Measurements from ENCODE around the gene UBE2G2.

Gene UBE2G2

GRCh38 chr21:44810779-44811178 is 9.2 kb upstream of the UBE2G2 start:
- Histone ChIP-seq H3K4me3 (replicated peaks; ENCODE audit: insufficient read depth, low read length) (no peak overlapping the region), H3K27ac (replicated peaks) (no peak overlapping the region), H3K27me3 (ENCODE audit: insufficient read depth, poor library complexity, severe bottlenecking) (no peaks in the 10 kb centered on the region)
- no peak for DNase-seq (ENCODE audit: low read depth in 1 of 2, low spot score in 1 of 2)
- TF ChIP-seq CTCF (IDR thresholded peaks at IDR 0.05; ENCODE audit: insufficient read depth, low read length): no peak
- no peak for TF ChIP-seq SPI1 (IDR thresholded peaks at IDR 0.05; ENCODE audit: borderline replicate concordance, low read depth)
- TF ChIP-seq, protein P1, sequence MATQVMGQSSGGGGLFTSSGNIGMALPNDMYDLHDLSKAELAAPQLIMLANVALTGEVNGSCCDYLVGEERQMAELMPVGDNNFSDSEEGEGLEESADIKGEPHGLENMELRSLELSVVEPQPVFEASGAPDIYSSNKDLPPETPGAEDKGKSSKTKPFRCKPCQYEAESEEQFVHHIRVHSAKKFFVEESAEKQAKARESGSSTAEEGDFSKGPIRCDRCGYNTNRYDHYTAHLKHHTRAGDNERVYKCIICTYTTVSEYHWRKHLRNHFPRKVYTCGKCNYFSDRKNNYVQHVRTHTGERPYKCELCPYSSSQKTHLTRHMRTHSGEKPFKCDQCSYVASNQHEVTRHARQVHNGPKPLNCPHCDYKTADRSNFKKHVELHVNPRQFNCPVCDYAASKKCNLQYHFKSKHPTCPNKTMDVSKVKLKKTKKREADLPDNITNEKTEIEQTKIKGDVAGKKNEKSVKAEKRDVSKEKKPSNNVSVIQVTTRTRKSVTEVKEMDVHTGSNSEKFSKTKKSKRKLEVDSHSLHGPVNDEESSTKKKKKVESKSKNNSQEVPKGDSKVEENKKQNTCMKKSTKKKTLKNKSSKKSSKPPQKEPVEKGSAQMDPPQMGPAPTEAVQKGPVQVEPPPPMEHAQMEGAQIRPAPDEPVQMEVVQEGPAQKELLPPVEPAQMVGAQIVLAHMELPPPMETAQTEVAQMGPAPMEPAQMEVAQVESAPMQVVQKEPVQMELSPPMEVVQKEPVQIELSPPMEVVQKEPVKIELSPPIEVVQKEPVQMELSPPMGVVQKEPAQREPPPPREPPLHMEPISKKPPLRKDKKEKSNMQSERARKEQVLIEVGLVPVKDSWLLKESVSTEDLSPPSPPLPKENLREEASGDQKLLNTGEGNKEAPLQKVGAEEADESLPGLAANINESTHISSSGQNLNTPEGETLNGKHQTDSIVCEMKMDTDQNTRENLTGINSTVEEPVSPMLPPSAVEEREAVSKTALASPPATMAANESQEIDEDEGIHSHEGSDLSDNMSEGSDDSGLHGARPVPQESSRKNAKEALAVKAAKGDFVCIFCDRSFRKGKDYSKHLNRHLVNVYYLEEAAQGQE (IDR thresholded peaks at IDR 0.05; ENCODE audit: insufficient replicate concordance, low read depth): no peak
- TF ChIP-seq POLR2AphosphoS5 (IDR thresholded peaks at IDR 0.05; ENCODE audit: low read depth): no peak
- no peak for TF ChIP-seq GABPA (IDR thresholded peaks at IDR 0.05; ENCODE audit: low read depth)

GRCh38 chr21:44805859-44806258 is 4.2 kb upstream of the UBE2G2 start:
- Histone ChIP-seq H3K4me3 (replicated peaks; ENCODE audit: insufficient read depth, low read length) (no peak overlapping the region), H3K27me3 (ENCODE audit: insufficient read depth, poor library complexity, severe bottlenecking) (no peaks in the 10 kb centered on the region), H3K27ac (replicated peaks) (no peak overlapping the region)
- TF ChIP-seq, protein P1 (IDR thresholded peaks at IDR 0.05; ENCODE audit: insufficient replicate concordance, low read depth): no peak
- TF ChIP-seq SPI1 (IDR thresholded peaks at IDR 0.05; ENCODE audit: borderline replicate concordance, low read depth) (no peak), POLR2AphosphoS5 (IDR thresholded peaks at IDR 0.05; ENCODE audit: low read depth) (no peak), GABPA (IDR thresholded peaks at IDR 0.05; ENCODE audit: low read depth) (no peak), CTCF (IDR thresholded peaks at IDR 0.05; ENCODE audit: insufficient read depth, low read length) (no peak)
- DNase-seq (ENCODE audit: low read depth in 1 of 2, low spot score in 1 of 2): no peak

GRCh38 chr21:44805226-44805625 is 3.6 kb upstream of the UBE2G2 start:
- no peak overlapping the region for H3K27ac ChIP-seq (replicated peaks)
- TF ChIP-seq, protein P1 (IDR thresholded peaks at IDR 0.05; ENCODE audit: insufficient replicate concordance, low read depth): no peak
- no peak for TF ChIP-seq CTCF (IDR thresholded peaks at IDR 0.05; ENCODE audit: insufficient read depth, low read length)
- TF ChIP-seq GABPA (IDR thresholded peaks at IDR 0.05; ENCODE audit: low read depth): no peak
- no peak for TF ChIP-seq POLR2AphosphoS5 (IDR thresholded peaks at IDR 0.05; ENCODE audit: low read depth)
- no peak for TF ChIP-seq SPI1 (IDR thresholded peaks at IDR 0.05; ENCODE audit: borderline replicate concordance, low read depth)
- no peak for DNase-seq (ENCODE audit: low read depth in 1 of 2, low spot score in 1 of 2)

More at GRCh38 chr21:44805226-44805625, 3.6 kb upstream of the UBE2G2 start:
- no peak overlapping the region for H3K4me3 ChIP-seq (replicated peaks; ENCODE audit: insufficient read depth, low read length)
- no peaks in the 10 kb centered on the region for H3K27me3 ChIP-seq (ENCODE audit: insufficient read depth, poor library complexity, severe bottlenecking)
